GM23338 (cell line): ENCODE measurements around the gene TMC1.

ENCODE experiments used
- CTCF ChIP-seq, 2 experiments: fragments of 200-600 bp in 1 of 2; sonication (generic) in 1 of 2; conservative IDR thresholded peaks; 2 replicates each; pipeline versions ENCODE4 v1.5.1 to v1.6.1; 2016 to 2017; ENCODE audit warnings: antibody characterized with exemption in 2 of 2, low read depth in 2 of 2, mild to moderate bottlenecking in 2 of 2, moderate library complexity in 1 of 2
- EZH2 ChIP-seq: fragments of 200-600 bp; sonication (generic); IDR thresholded peaks from one replicate; pipeline ENCODE4 v1.8.0; 2017; ENCODE audit warnings: antibody characterized with exemption, mild to moderate bottlenecking, low read depth; ENCODE audit not compliant: unreplicated experiment
- NANOG ChIP-seq: IDR thresholded peaks from 2 replicates; pipeline ENCODE4 v1.6.1; 2016; ENCODE audit warnings: antibody characterized with exemption, borderline replicate concordance
- POLR2AphosphoS5 ChIP-seq: IDR thresholded peaks from 2 replicates; pipeline ENCODE4 v1.6.1; 2016; ENCODE audit warnings: antibody characterized with exemption, low read depth

DNA sequence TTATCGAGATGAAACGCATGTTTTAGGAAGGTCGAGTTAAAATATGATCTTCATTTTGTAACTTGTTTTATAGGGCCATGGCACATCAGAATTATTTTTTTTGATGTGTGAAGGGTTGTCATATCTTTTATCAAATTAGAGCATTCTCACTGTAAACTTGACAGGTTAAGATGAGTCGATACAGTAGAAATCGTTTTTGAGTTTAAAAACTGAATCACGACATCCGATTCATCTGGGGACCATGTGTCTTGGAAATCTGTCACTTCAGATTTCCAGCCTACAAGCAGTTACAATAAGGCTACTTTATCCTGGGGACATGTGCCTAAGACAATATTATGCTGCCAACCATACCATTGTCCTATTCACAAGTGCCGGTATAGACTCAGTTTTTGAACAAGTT is 295.3 kb downstream of the TMC1 start:
- TF ChIP-seq POLR2AphosphoS5 = no peak
- no peak for TF ChIP-seq CTCF (conservative IDR thresholded peaks at IDR 0.05; ENCODE audit: low read depth in 2 of 2)
- no peak for TF ChIP-seq EZH2
- no peak for TF ChIP-seq NANOG
